Mesodermal cell (in vitro differentiated cells): ENCODE results near the gene ARF4. TPM values are rescaled to one million over a fixed set of nuclear protein-coding genes. Genes with fewer than 3 reads are reported as not detected.
A peak's percentile ranks its signal among the peaks of the same experiment; 100 is the strongest.
"Not testable (repeated sequence)": the region's sequence is repeated elsewhere in the genome, so short reads cannot be mapped to it uniquely, and the experiment has no call there.

Source experiments
- H3K27ac ChIP-seq: 2 replicates; pipeline ENCODE4 v1.7.0; 2013; ENCODE audit warnings: mild to moderate bottlenecking, low read depth, low read length, moderate library complexity; ENCODE audit not compliant: severe bottlenecking
- H3K36me3 ChIP-seq: 2 replicates; pipeline ENCODE4 v1.7.1; 2013; ENCODE audit warnings: mild to moderate bottlenecking, low read length, moderate library complexity; ENCODE audit not compliant: control insufficient read depth, insufficient read depth
- H3K4me1 ChIP-seq: one replicate; pipeline ENCODE4 v1.7.1; 2013; ENCODE audit warnings: mild to moderate bottlenecking, low read length; ENCODE audit not compliant: insufficient read depth, control insufficient read depth, poor library complexity, severe bottlenecking
- H3K4me3 ChIP-seq: 2 replicates; pipeline ENCODE4 v1.7.0; 2013; ENCODE audit warnings: low read length, control low read depth, mild to moderate bottlenecking; ENCODE audit not compliant: insufficient read depth, poor library complexity, severe bottlenecking; ENCODE audit errors: extremely low read depth
- H3K9me3 ChIP-seq: 2 replicates; pipeline ENCODE4 v1.7.1; 2013; ENCODE audit warnings: mild to moderate bottlenecking, low read length, moderate library complexity; ENCODE audit not compliant: control insufficient read depth
- WGBS, 2 experiments: methylation state at CpG; one replicate each; pipeline ENCODE4 v1.1.5; 2013; ENCODE audit warnings: missing lambda C conversion rate in 2 of 2; ENCODE audit not compliant: insufficient coverage in 2 of 2; 5-methylcytosine and 5-hydroxymethylcytosine counted together
- polyA plus RNA-seq, 2 experiments: library from polyadenylated mRNA; stranded (reverse); fragments of 50-300 nt; gene quantifications; one replicate each; pipeline ENCODE4 v1.2.3, GENCODE V29; 2013

ARF4 gene
- 332 TPM for polyA plus RNA-seq (2013, experiment 1 of 2)
- 307 TPM for polyA plus RNA-seq (2013, experiment 2 of 2)

- Histone ChIP-seq H3K4me3 (peak within 1 kb of the TSS; percentile 82), H3K4me1 (peaks cover 8% of the 10 kb centered on the region), H3K36me3 (peaks cover 31% of the 10 kb centered on the region), H3K9me3 (no peaks in the 10 kb centered on the region), H3K27ac (peak within 1 kb of the TSS; percentile 100)
- WGBS, 2 experiments = 0% methylated on average over 57 to 61 of the region's 67 CpGs
Measured at GRCh38 chr3:57597127-57597923, at the start of gene ARF4. Gene ARF4, minus strand, starts transcription at chr3:57597344. Its CDS starts 204 bp downstream, at chr3:57597140.

DNA sequence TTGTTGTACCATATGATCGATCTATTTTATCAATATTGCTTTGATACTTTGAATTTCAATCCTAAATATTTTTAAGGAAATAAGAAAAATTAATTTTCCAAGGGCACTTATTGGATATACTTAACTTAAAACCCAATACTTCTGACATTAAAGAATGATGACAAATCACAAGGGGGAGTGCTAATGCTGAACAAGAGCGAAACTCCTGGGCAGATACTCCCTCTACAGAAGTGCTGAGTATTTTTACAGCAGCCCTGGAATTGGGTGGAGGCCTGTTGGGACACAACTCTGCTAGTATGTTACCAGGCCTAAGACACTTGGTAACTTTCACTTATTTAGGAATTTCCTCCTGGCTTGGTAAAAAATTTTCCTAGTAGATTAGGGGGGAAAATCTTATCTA is 49.6 kb upstream of the ARF4 start:
- peaks cover 56% of the 10 kb centered on the region for H3K36me3 ChIP-seq
- no peak overlapping the region for H3K4me3 ChIP-seq
- H3K27ac ChIP-seq = no peak overlapping the region
- WGBS, 2 experiments = no CpG with 5 or more reads among the region's 2 CpGs
- peaks cover 8% of the 10 kb centered on the region for H3K9me3 ChIP-seq
- no peaks in the 10 kb centered on the region for H3K4me1 ChIP-seq

DNA sequence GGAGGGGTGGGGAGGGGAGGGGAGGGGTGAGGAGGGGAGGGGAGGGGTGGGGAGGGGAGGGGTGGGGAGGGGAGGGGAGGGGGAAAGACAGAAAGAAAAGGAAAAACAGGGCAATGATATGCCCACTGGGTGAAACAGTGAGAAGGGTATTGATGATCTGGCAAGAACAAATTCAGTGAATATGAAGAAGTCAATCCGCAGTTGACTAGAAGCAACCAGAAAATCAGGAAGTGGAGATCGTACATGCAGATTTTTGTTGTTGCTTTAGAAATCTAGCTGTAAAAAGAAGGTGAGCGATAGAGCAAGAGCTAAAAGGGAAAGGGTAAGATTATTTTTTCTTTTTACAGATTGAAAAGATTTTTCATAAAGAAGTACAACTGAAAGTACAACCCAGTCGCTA is 47.6 kb upstream of the ARF4 start:
- Histone ChIP-seq H3K9me3 (peaks cover 8% of the 10 kb centered on the region), H3K4me3 (no peak overlapping the region), H3K36me3 (peaks cover 53% of the 10 kb centered on the region), H3K27ac (no peak overlapping the region), H3K4me1 (no peaks in the 10 kb centered on the region)
- 94 to 95% methylated on average over 2 of the region's 4 CpGs for WGBS, 2 experiments

DNA sequence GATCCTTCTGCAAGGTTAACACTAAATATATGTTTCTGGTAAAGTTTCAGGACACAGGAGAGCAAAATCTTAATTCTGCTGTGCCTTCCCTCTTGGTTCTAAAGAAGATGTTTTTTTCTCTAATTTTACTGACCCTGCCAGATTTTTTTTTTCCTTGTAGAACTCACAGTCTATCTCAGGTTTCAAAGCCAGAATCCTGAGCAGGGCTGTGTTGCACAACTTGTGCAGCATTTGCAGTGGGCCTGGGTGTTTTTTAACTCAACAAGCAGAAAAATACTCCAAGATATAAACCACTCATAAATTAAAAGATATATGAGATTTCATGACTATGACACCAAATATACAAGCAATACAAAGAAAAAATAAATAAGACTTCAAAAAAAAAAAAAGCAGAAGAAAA is 40.2 kb upstream of the ARF4 start:
- Histone ChIP-seq H3K9me3 (no peaks in the 10 kb centered on the region), H3K27ac (no peak overlapping the region), H3K4me1 (no peaks in the 10 kb centered on the region), H3K36me3 (peaks cover 62% of the 10 kb centered on the region), H3K4me3 (no peak overlapping the region)

DNA sequence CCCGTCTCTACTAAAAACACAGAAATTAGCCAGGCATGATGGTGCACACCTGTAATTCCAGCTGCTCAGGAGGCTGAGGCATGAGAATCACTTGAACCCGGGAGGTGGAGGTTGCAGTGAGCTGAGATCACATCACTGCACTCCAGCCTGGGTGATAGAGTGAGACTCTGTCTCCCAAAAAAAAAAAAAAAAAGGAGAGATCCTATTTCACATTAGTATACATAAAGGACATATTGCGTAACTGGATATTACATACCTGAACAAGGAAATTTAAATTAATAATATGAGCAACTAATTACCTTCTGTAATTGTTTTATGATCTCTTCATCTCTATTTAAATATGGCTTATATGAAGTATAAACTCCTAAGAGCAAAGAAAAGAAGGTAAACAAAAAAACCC is 37.1 kb upstream of the ARF4 start:
- H3K9me3 ChIP-seq, H3K4me1 ChIP-seq, H3K4me3 ChIP-seq, H3K27ac ChIP-seq: not testable (repeated sequence)
- WGBS, 2 experiments = 100% methylated on average over 1 of the region's 3 CpGs; no CpG with 5 or more reads in 1 of the 2 experiments
- H3K36me3 ChIP-seq = peaks cover 61% of the 10 kb centered on the region

DNA sequence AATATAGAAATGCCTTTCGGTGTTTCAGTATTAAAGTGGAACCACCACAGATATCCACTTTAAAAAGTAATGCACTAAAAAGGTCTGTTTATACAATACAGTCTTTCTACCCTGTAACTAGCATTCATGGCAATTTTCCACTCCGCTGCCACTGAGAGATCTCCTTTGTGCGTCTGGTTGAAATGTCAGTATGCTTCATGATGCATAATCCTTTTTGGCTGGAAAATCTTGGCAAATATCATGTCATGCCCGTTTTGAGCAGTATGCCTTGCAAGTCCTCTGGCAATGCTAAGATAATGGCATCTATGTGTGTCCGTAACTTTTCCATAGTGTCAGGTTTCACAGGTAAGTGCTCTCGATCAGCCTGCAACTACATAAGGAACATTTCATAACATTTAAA is 30.8 kb upstream of the ARF4 start:
- Histone ChIP-seq H3K4me3 (no peak overlapping the region), H3K4me1 (no peaks in the 10 kb centered on the region), H3K9me3 (no peaks in the 10 kb centered on the region), H3K36me3 (peaks cover 64% of the 10 kb centered on the region), H3K27ac (no peak overlapping the region)
- 93 to 96% methylated on average over 5 to 6 of the region's 6 CpGs for WGBS, 2 experiments

GRCh38 chr3:57624801-57625200 is 27.7 kb upstream of the ARF4 start:
- Histone ChIP-seq H3K4me3 (no peak overlapping the region), H3K36me3 (peaks cover 52% of the 10 kb centered on the region), H3K4me1 (no peaks in the 10 kb centered on the region), H3K9me3 (no peaks in the 10 kb centered on the region), H3K27ac (no peak overlapping the region)
- 84 to 95% methylated on average over 3 of the region's 3 CpGs for WGBS, 2 experiments

GRCh38 chr3:57622362-57622761 is 25.2 kb upstream of the ARF4 start:
- Histone ChIP-seq H3K4me3 (no peak overlapping the region), H3K36me3 (peaks cover 36% of the 10 kb centered on the region), H3K9me3 (no peaks in the 10 kb centered on the region), H3K27ac (no peak overlapping the region), H3K4me1 (no peaks in the 10 kb centered on the region)

GRCh38 chr3:57617739-57618138 is 20.6 kb upstream of the ARF4 start:
- H3K9me3 ChIP-seq = no peaks in the 10 kb centered on the region
- no CpG with 5 or more reads among the region's 3 CpGs for WGBS, 2 experiments
- no peaks in the 10 kb centered on the region for H3K4me1 ChIP-seq
- H3K36me3 ChIP-seq = peaks cover 11% of the 10 kb centered on the region
- no peak overlapping the region for H3K27ac ChIP-seq
- no peak overlapping the region for H3K4me3 ChIP-seq

- Histone ChIP-seq H3K4me3 (no peak overlapping the region), H3K27ac (no peak overlapping the region), H3K36me3 (peaks cover 3% of the 10 kb centered on the region), H3K4me1 (no peaks in the 10 kb centered on the region), H3K9me3 (no peaks in the 10 kb centered on the region)
- WGBS, 2 experiments = 53 to 54% methylated on average over 2 of the region's 3 CpGs
Measured at GRCh38 chr3:57616233-57616632, 19.1 kb upstream of the ARF4 start.

DNA sequence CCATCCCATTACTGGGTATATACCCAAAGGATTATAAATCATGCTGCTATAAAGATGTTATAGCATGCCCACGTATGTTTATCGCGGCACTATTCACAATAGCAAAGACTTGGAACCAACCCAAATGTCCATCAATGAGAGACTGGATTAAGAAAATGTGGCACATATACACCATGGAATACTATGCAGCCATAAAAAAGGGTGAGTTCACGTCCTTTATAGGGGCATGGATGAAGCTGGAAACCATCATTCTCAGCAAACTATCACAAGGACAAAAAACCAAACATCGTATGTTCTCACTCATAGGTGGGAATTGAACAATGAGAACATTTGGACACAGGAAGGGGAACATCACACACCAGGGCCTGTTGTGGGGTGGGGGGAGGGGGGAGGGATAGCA is 14.7 kb upstream of the ARF4 start:
- not testable (repeated sequence) for H3K9me3 ChIP-seq, H3K4me3 ChIP-seq, H3K36me3 ChIP-seq, H3K27ac ChIP-seq, H3K4me1 ChIP-seq
- WGBS, 2 experiments = no CpG with 5 or more reads among the region's 5 CpGs
